GM12892 (cell line): ENCODE results near the gene PLCH1.

ENCODE experiments used
- DNase-seq: peaks from one replicate; pipeline ENCODE4 v3.0.0; 2011; ENCODE audit not compliant: insufficient read length
- FAIRE-seq: peaks from 2 replicates; lab custom pipeline; 2011; peaks lifted over from hg19 to GRCh38; lab: Jason Lieb, UNC
- POLR2A ChIP-seq: IDR thresholded peaks from 2 replicates; pipeline ENCODE4 v1.6.1; 2011; ENCODE audit warnings: low read depth, low read length, control low read depth
- POLR2AphosphoS5 ChIP-seq: IDR thresholded peaks from 2 replicates; pipeline ENCODE4 v1.6.1; 2011; ENCODE audit warnings: low read depth, low read length, control low read depth
- TAF1 ChIP-seq: IDR thresholded peaks from 2 replicates; pipeline ENCODE4 v1.6.1; 2011; ENCODE audit warnings: low read depth, mild to moderate bottlenecking, control low read depth, low read length, borderline replicate concordance

The PLCH1 gene

DNA sequence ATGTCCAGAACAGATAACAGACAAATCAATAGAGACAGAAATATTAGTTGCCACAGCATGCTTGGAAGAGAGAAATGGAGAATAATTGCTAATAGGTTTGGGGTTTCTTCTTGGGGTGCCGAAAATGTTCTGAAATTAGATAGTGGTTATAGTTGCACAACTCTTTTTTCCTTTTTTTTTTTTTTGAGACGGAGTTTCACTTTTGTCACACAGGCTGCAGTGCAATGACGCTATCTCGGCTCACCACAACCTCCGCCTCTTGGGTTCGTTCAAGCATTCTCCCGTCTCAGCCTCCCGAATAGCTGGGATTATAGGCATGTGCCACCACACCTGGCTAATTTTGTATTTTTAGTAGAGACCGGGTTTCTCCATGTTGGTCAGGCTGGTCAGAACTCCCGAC lies 163.3 kb downstream of the PLCH1 start:
- FAIRE-seq (no peak), DNase-seq (no peak)
- no peak for TF ChIP-seq TAF1
- TF ChIP-seq POLR2A: no peak
- no peak for TF ChIP-seq POLR2AphosphoS5

GRCh38 chr3:155572085-155572484 lies 172.8 kb downstream of the PLCH1 start:
- DNase-seq (no peak), FAIRE-seq (no peak)

GRCh38 chr3:155568295-155568694 lies 176.6 kb downstream of the PLCH1 start:
- DNase-seq (no peak), FAIRE-seq (no peak)
- TF ChIP-seq POLR2A: no peak

More at GRCh38 chr3:155572085-155572484, 172.8 kb downstream of the PLCH1 start:
- no peak for TF ChIP-seq POLR2AphosphoS5
- no peak for TF ChIP-seq POLR2A
- no peak for TF ChIP-seq TAF1

DNA sequence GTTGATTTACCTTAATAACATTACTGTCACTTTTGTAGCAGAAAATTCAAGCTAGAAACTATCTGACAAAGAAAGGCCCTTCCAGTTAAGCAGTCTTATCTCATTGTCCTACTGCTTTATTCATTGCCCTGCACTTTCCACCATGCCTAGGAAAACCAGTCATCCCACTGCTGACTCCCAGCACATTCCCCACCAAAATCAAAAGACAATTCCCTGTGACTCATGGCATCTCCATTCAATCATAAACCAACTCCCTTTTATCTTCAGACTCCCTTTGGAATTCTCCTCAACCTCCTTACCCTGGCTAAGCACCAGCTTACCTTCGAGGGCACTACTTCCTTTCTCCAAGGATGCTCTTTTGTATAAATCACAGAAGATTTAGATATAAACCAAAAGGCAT lies 184.3 kb downstream of the PLCH1 start:
- FAIRE-seq (no peak), DNase-seq (no peak)
- TF ChIP-seq TAF1 (no peak), POLR2A (no peak), POLR2AphosphoS5 (no peak)

DNA sequence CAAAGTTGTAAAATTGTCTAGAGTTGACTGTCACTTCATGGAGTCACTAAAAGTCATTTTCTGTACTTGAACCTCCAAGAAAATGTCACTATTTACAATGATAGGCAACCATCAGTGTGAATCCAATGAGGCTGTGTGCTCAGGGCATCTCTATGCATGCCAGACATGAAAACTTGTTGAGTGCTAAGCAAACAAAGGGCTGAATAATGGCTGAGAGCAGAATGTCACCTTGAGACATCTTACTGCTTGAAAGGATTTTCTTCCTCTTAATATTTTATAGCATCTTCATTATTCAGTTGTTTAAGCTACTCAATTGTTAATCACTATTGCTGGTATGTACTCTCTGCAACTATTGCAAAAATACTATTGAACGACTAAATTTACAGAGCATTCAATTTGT lies 184.7 kb downstream of the PLCH1 start:
- DNase-seq (no peak), FAIRE-seq (no peak)
- TF ChIP-seq POLR2AphosphoS5 (no peak), TAF1 (no peak), POLR2A (no peak)

GRCh38 chr3:155556531-155556930 lies 188.3 kb downstream of the PLCH1 start:
- DNase-seq (no peak), FAIRE-seq (no peak)
- TF ChIP-seq POLR2A: no peak
- TF ChIP-seq TAF1: no peak
- TF ChIP-seq POLR2AphosphoS5: no peak

DNA sequence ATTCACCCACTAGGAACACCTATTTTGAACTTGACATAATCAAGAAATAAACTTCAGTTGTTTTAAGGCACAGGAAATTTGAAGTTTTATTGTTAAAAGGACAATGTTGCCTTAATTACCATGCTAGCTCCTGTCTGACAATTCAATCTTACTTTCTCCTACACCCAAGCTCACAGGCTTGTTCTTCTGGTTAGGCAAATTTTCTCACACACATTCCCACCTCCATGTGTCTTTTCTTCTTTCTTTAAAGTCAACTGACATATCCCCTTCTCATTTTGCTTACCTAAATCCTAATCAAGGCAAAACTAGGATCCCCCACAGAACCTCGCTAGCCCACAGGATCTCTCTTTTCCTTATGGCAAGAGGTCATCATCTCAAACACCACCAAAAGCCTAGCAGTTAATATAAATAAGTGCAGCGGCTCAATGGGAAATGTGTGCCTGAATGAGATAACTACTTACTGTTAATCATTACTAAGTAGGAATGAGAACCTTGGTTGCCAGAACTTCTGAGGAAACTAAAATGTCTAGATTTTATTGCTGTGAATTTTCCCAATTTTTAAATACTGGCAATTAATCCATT lies 189.3 kb downstream of the PLCH1 start:
- peak; percentile 83 for FAIRE-seq

GRCh38 chr3:155554777-155555451 lies 190.0 kb downstream of the PLCH1 start:
- TF ChIP-seq TAF1 (no peak), POLR2AphosphoS5 (no peak), POLR2A (no peak)
- FAIRE-seq (no peak), DNase-seq (no peak)

More for the DNA sequence above, 189.3 kb downstream of the PLCH1 start:
- no peak for TF ChIP-seq POLR2AphosphoS5
- TF ChIP-seq POLR2A: no peak
- TF ChIP-seq TAF1: no peak
- DNase-seq: no peak

- DNase-seq (no peak), FAIRE-seq (no peak)
- TF ChIP-seq POLR2A (no peak), TAF1 (no peak), POLR2AphosphoS5 (no peak)
Measured at GRCh38 chr3:155553780-155554179, 191.1 kb downstream of the PLCH1 start.

DNA sequence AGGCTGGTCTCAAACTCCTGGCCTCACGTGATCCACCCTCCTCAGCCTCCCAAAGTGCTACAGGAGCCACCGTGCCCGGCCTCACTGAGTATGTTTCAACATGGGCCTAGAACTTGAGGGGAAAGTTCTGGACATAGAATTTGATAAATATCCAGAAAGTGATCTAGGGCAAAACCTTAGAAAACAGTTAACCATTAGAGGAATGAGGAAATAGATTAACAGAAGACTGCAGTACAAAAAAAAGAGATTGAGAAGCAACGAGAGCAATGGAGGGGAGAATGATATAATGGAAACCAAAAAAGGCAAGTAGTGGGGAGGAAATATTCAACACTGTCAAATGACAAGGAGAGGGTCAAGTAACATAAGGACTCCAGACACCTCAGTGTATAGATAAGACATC lies 191.5 kb downstream of the PLCH1 start:
- FAIRE-seq (no peak), DNase-seq (no peak)
- no peak for TF ChIP-seq POLR2A
- no peak for TF ChIP-seq POLR2AphosphoS5
- no peak for TF ChIP-seq TAF1

DNA sequence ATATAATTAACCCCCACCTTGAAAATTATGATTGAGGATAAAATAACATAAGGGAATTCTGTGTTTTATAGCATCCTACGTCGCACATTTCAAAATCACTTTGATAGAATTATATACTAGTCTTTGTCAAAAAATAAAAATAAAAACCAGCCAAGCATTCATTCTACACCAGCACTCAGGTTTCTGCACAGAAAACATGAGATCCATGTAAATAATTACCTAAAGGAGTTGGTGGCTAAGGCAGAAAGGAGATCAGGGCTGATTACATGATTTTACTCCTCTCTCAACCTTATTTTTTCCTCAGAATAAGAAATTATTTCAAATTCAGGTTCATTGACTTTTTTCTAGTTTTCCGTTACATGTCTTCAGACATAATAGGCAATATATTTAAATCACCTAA lies 194.5 kb downstream of the PLCH1 start:
- no peak for TF ChIP-seq TAF1
- TF ChIP-seq POLR2AphosphoS5: no peak
- TF ChIP-seq POLR2A: no peak
- no peak for DNase-seq

GRCh38 chr3:155549087-155549486 lies 195.8 kb downstream of the PLCH1 start:
- FAIRE-seq (no peak), DNase-seq (no peak)
- TF ChIP-seq POLR2A (no peak), TAF1 (no peak), POLR2AphosphoS5 (no peak)

More for the DNA sequence above, 194.5 kb downstream of the PLCH1 start:
- no peak for FAIRE-seq
